Type B pancreatic cell (in vitro differentiated cells): ENCODE measurements around the gene PCDH18. TPM values are rescaled to one million over a fixed set of nuclear protein-coding genes. Genes with fewer than 3 reads are reported as not detected.

Source experiments
- DNase-seq: peaks from one replicate; pipeline ENCODE4 v3.0.0; 2021; ENCODE audit warnings: mixed read lengths; ENCODE audit not compliant: unreplicated experiment; ENCODE audit errors: extremely low spot score
- H3K27ac Mint-ChIP-seq: 2 replicates; pipeline ENCODE4 v1.8.0; 2021; ENCODE audit warnings: mild to moderate bottlenecking, mixed read lengths
- H3K27me3 Mint-ChIP-seq: 2 replicates; pipeline ENCODE4 v1.8.0; 2021; ENCODE audit warnings: mixed read lengths
- H3K36me3 Mint-ChIP-seq: 2 replicates; pipeline ENCODE4 v1.8.0; 2021; ENCODE audit warnings: mixed read lengths
- H3K4me1 Mint-ChIP-seq: one replicate; pipeline ENCODE4 v1.8.0; 2021; ENCODE audit warnings: mixed read lengths; ENCODE audit not compliant: unreplicated experiment
- H3K4me3 Mint-ChIP-seq: 2 replicates; pipeline ENCODE4 v1.8.0; 2021; ENCODE audit warnings: mild to moderate bottlenecking, mixed read lengths
- H3K9me3 Mint-ChIP-seq: 2 replicates; pipeline ENCODE4 v1.8.0; 2021; ENCODE audit warnings: mixed read lengths
- CTCF ChIP-seq: fragments of 200-600 bp; sonication (generic); conservative IDR thresholded peaks from 2 replicates; pipeline ENCODE4 v1.5.0; 2021; ENCODE audit warnings: antibody characterized with exemption, mild to moderate bottlenecking
- long read RNA-seq: library from polyadenylated mRNA; unstranded; transcript quantifications from one replicate; pipeline ENCODE4 v2.0.0, GENCODE V29; 2020
- total RNA-seq: library from RNA; stranded (reverse); gene quantifications from 2 replicates; pipeline ENCODE4 v1.2.1, GENCODE V29; 2021; ENCODE audit warnings: low replicate concordance

The PCDH18 gene, protein sequence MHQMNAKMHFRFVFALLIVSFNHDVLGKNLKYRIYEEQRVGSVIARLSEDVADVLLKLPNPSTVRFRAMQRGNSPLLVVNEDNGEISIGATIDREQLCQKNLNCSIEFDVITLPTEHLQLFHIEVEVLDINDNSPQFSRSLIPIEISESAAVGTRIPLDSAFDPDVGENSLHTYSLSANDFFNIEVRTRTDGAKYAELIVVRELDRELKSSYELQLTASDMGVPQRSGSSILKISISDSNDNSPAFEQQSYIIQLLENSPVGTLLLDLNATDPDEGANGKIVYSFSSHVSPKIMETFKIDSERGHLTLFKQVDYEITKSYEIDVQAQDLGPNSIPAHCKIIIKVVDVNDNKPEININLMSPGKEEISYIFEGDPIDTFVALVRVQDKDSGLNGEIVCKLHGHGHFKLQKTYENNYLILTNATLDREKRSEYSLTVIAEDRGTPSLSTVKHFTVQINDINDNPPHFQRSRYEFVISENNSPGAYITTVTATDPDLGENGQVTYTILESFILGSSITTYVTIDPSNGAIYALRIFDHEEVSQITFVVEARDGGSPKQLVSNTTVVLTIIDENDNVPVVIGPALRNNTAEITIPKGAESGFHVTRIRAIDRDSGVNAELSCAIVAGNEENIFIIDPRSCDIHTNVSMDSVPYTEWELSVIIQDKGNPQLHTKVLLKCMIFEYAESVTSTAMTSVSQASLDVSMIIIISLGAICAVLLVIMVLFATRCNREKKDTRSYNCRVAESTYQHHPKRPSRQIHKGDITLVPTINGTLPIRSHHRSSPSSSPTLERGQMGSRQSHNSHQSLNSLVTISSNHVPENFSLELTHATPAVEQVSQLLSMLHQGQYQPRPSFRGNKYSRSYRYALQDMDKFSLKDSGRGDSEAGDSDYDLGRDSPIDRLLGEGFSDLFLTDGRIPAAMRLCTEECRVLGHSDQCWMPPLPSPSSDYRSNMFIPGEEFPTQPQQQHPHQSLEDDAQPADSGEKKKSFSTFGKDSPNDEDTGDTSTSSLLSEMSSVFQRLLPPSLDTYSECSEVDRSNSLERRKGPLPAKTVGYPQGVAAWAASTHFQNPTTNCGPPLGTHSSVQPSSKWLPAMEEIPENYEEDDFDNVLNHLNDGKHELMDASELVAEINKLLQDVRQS
- total RNA-seq: 7.1 and 91.8 TPM in 2 replicates
- long read RNA-seq, full-length matches to known transcripts: 4 of 5 reads
- long read RNA-seq, partial matches to known transcripts: 1 of 5 reads
- long read RNA-seq, other reads (novel, unspliced or antisense): 0 of 5 reads

DNA sequence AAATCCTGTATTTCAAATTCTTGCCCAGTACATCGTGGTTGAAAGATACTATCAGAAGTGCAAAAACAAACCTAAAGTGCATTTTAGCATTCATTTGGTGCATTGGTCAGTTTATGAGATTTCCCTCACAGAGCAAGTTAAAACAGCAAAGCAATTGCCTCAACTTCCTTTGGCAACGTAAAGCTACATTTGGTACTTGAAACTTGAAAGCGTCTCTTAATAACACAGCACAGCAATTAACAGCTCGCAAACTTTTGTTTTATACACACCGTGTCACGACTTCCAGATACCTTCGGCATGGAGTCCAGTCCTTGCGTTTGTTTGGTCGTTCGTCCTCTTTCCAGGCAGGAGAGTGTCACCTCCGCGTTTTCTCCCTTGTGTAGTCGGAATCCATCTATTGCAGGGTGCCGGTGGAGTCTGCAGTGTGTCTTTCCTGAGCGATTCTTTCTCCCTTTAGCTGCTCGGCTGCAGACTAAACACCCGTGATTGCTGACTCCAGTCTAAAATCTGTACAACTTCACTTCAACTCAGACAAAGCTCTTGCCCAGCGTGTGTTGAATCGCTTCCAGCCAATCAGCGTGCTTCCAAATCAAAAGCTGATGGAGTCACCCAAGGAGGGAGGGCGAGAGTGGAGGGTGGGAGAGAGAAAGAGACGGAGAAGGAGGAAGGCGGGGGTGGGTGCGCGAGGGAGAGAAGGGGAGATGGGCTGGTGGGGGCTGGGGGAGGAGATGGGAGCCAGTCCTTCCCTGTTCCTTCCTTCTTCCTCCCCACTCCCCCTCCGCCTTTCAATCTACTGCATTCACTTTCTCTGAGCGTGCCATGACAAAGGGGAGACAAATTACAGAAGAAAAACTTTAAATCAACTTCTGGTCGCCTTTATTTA, at the start of gene PCDH18:
Gene PCDH18, minus strand, starts transcription at position 509 of the 883 bp plus-strand sequence. Its CDS starts 406 bp downstream, at position 103.
- peaks cover 37% of the 10 kb centered on the region for H3K36me3 Mint-ChIP-seq
- H3K9me3 Mint-ChIP-seq: peaks cover 6% of the 10 kb centered on the region
- no peak for TF ChIP-seq CTCF
- H3K4me3 Mint-ChIP-seq: no peak within 1 kb of the TSS
- H3K27me3 Mint-ChIP-seq: no peaks in the 10 kb centered on the region
- DNase-seq: peak; percentile 79
- H3K4me1 Mint-ChIP-seq: peaks cover 9% of the 10 kb centered on the region
- no peak within 1 kb of the TSS for H3K27ac Mint-ChIP-seq

DNA sequence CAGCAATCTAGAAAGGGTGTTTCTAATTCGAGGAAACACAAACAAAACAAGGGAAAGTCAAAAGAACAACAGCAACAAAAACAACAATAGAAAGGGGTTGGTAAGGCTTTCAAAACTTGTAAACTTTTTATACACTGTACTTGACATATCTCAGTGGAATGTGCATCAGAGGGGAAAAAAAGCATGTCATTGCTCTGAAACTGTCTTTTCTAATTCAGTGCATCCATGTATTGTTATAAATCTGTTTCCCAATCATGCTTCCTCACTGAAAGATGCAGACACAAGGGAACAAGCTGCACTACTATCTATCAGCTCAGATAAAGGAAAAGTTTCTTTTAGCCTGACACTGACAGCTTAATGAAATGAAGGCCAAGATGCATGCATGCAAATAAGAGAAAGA, 44.2 kb upstream of the PCDH18 start:
- DNase-seq: no peak
- Mint-ChIP-seq H3K4me1 (peaks cover 9% of the 10 kb centered on the region), H3K4me3 (no peak overlapping the region), H3K27me3 (no peaks in the 10 kb centered on the region), H3K36me3 (no peaks in the 10 kb centered on the region), H3K9me3 (no peaks in the 10 kb centered on the region), H3K27ac (no peak overlapping the region)
- TF ChIP-seq CTCF: no peak

DNA sequence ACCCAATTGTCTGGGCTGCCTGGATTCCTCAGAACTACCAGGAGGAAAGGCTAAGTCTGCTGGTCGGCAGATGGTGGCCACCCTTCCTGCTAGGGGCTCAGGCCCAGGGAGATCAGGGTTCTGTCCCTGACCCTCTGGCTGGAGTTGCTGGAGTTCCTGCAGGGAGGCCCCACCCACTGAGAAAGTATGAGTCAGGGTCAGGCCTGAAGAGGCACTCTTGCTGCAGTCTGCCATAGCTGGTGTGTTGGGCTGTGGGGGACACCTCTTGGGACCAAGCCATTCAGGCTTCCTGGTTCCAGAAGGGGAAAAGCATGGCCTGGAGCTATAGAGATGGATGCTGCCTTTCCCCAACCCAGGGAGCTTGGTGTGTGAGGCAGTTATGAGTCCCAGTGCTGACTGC, 40.4 kb upstream of the PCDH18 start:
- no peak overlapping the region for H3K4me3 Mint-ChIP-seq
- H3K36me3 Mint-ChIP-seq: no peaks in the 10 kb centered on the region
- DNase-seq: no peak
- no peak for TF ChIP-seq CTCF
- no peaks in the 10 kb centered on the region for H3K27me3 Mint-ChIP-seq
- no peak overlapping the region for H3K27ac Mint-ChIP-seq
- H3K9me3 Mint-ChIP-seq: peaks cover 3% of the 10 kb centered on the region
- H3K4me1 Mint-ChIP-seq: peaks cover 9% of the 10 kb centered on the region

DNA sequence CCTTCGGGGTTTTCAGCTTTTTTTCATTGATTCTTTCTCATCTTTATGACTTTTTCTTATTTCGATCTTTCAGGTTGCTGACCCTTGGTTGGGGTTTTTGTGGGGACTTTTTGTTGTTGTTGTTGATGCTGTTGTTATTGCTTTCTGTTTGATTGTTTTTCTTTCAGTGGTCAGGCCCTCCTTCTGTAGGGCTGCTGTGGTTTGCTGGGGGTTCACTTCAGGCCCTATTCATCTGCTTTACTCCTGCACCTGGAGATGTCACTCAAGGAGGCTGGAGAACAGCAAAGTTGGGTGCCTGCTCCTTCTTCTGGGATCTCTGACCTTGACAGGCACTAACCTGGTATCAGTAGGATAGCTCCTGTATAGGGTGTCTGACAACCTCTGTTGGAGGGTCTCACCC, 39.9 kb upstream of the PCDH18 start:
- TF ChIP-seq CTCF: no peak
- peaks cover 3% of the 10 kb centered on the region for H3K9me3 Mint-ChIP-seq
- H3K4me1 Mint-ChIP-seq: peaks cover 6% of the 10 kb centered on the region
- no peaks in the 10 kb centered on the region for H3K27me3 Mint-ChIP-seq
- no peak for DNase-seq
- H3K4me3 Mint-ChIP-seq: no peak overlapping the region
- no peaks in the 10 kb centered on the region for H3K36me3 Mint-ChIP-seq
- no peak overlapping the region for H3K27ac Mint-ChIP-seq
